GM18858 (cell line): ENCODE measurements around the gene CCL13.

Source experiments
- ATAC-seq: cut with Tn5 transposase; IDR thresholded peaks from one replicate; pipeline ENCODE4 v1.9.1; 2021; ENCODE audit not compliant: unreplicated experiment

CCL13 gene

GRCh38 chr17:34361478-34362061 lies 5.3 kb downstream of the CCL13 start:
- no peak for ATAC-seq

GRCh38 chr17:34363183-34363661 lies 6.9 kb downstream of the CCL13 start, which contains the start of gene CCL1:
TSS of gene CCL1 (minus strand) at chr17:34363233. CDS start at chr17:34363161, 72 bp downstream.
- no peak for ATAC-seq

DNA sequence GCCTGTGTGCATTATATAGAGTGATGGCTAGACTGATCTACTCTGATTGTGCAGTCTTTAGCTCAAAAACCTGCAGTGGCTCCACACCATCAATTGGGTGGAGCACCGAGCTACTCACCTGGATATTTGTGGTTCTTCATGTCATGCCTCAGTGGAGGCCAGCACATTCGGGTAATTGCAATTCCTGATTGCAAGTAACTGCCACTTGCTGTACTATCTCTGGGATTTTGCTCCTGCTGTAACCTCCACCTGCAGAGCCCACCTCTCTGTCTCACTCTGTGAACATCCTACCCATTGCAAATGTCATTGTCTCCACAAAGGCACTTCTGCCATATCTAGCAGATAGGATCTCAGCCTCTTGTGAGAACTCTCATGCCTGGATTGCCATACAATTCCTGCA lies 8.5 kb downstream of the CCL13 start:
- ATAC-seq, result no peak

GRCh38 chr17:34365340-34365739 lies 9.1 kb downstream of the CCL13 start:
- no peak for ATAC-seq

DNA sequence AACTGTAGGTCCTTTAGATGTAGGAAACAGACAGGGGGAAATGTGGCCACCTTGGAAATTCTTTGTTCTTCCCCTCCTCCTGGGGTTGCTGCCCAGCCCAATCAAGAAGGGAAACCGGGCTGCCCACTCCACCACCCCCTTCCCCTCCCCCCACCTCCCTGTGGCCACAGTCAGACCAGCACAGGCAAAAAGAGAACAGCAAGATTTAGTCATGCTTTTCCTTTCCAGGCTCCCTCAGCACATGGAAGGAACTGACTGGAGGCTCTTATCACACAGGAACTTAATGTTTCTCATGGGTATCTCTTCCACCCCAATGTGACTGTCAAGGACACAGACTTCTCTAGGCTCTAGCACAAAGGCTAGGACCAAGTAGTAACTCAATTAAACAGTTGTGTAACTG lies 9.7 kb downstream of the CCL13 start:
- no peak for ATAC-seq

DNA sequence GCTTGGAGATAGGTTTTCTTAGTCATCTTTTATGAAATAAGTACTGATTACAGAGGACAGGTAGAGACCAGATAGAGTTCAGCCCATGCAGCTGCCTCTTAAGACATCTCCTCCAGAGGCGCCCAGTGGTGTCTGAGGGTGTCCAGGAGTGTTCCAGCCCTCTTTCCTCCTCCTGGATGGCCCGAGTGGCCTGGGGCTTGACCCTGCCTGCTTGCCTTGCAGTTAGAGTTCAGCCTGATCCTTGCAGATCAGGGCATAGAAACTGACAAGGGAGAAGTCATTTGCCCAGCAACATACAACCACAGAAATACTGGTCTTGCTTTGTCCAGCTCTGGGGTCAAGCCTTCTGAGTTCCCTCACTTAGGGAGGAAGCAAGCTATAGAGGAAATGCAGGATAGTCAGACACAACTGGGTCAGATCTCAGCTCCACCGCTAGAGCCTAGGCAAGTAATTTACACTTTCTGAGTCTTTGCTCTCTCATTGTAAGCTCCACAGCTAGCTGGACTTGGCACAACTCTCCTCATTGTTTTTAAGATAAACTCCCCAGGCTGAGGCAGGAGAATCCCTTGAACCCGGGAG lies 10.3 kb downstream of the CCL13 start:
- no peak for ATAC-seq

DNA sequence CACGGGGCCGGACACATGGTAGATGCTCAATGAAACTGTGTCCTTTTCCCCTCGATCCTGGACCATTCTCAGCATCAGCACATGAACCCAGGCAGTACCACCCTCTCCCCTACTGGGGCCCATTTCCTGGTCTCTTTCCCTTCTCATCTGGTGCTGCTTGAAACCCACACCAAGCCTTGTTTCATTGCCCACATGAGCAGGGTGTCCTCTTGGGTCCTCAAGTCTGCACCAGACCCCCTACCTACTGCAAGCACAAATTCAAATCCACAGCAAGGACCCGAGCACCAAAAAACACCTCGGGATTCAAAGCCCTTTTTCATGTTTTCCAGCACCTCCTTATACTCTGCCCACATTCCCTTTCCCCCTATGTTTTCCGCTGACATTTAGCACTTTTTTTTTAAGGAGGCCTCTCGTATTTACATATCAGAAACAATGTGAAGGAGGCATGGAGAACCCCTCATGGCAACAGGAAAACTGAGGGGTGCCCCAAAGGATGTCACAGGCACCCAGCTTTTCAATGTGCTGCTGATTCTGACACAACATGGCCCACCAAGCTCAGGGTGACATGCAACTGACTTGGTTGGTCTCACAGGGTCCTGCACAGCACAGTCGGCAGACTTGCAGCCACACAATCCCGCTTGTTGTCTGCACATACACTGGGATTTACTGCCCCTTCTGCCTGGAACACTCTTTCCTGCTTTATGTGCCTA lies 11.4 kb downstream of the CCL13 start:
- no peak for ATAC-seq

GRCh38 chr17:34368196-34368945 lies 12.1 kb downstream of the CCL13 start:
- ATAC-seq, result no peak

GRCh38 chr17:34368946-34369500 lies 12.7 kb downstream of the CCL13 start:
- ATAC-seq, result no peak

- ATAC-seq, result no peak
Measured at GRCh38 chr17:34369571-34369970, 13.3 kb downstream of the CCL13 start.

GRCh38 chr17:34370376-34370996 lies 14.2 kb downstream of the CCL13 start:
- no peak for ATAC-seq

DNA sequence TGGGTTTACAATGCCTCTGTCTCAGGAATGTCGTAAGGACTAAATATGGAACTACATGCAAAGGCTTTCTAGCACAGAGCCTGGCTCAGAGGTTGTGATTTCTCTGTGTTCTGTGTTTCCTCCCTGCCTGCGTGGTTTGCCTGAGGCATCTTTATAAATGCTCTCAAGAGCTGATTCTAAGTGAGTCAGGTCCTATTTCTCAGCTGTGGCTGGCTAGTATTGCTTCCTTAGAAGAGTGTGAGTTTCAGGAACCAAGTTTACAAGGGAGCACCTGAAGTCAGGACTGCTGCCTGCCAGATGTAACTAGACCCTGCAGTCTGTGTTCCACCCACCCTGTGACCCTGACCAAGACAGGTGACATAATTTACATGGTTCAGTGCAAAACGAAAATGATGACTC lies 14.7 kb downstream of the CCL13 start:
- no peak for ATAC-seq

GRCh38 chr17:34371405-34372100 lies 15.3 kb downstream of the CCL13 start:
- ATAC-seq, result no peak

DNA sequence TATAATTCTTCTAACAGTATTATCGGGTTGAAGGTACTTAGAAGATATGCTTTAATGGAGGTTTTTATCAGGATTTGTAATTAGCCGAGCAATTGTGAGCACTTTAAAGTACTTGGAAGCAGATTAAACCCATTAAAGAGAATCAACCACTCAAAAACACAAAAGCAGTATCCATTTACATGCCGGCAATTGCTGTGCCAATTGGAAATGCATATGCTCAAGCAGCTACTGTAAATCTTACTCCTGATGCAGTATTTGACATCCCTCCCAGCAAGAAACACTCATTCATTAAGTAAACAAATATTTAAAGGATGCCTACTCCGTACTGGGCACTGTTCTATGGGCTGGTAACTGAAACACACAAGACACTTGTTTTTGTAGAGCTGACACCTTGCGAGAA lies 18.2 kb downstream of the CCL13 start:
- ATAC-seq, result no peak

- ATAC-seq, result no peak
Measured at GRCh38 chr17:34375426-34375997, 19.2 kb downstream of the CCL13 start.

GRCh38 chr17:34377078-34377823 lies 21.0 kb downstream of the CCL13 start:
- ATAC-seq, result no peak

DNA sequence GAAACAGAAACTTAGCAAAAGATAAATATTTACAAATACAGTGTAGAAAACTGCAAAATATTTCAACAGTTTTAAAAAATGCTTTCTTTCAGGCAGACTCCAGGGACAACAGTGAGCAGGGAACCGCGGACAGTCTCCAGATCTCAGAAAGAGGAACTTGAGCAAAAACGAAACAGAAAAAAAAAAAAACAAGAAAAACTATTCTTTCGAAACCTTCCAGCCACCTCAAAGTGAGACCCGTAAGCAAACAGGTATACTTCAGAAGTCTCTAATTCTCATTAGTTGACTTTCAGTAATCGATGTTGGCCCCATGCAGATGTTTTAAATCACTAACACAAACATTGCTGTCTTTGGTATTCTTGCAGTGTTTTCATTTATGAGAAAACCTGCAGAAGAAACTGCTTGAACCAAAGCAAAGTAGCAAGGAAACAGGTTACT lies 22.4 kb downstream of the CCL13 start:
- peak; percentile 80 for ATAC-seq

- no peak for ATAC-seq
Measured at GRCh38 chr17:34379868-34380267, 23.6 kb downstream of the CCL13 start.

- ATAC-seq, result no peak
Measured at GRCh38 chr17:34382621-34383124, 26.4 kb downstream of the CCL13 start.
